CD4-positive, alpha-beta T cell treated with Interleukin-10 for 1 hour (primary cell): ENCODE data around the gene FGF23.
"Not testable (repeated sequence)": the region's sequence is repeated elsewhere in the genome, so short reads cannot be mapped to it uniquely, and the experiment has no call there.

ENCODE experiments used
- DNase-seq: peaks from one replicate; pipeline ENCODE4 v3.0.0-alpha.2; 2020

Gene FGF23

DNA sequence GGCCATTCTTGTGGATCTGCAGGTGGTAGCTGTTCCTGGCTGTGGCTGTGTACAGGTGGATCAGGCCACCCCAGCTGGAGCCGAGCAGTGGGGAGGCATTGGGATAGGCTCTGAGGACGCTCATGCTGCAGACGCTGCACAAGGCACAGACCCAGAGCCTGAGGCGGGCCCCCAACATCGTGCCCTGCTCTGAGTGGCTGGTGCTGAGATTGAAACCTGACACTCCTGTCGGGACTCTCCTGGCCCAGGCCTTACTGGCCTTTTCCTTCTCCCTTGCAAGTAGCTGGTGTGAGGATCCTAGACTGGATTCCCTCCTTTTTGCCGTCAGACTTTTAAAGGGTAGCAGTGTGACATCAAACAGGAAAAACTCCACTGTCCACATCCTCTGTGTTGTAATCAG lies at the start of gene FGF23:
TSS of gene FGF23 (minus strand) at position 308 of the 400 bp plus-strand sequence. CDS start at position 178, 130 bp downstream.
- no peak for DNase-seq

GRCh38 chr12:4424422-4424821 lies 44.9 kb upstream of the FGF23 start:
- no peak for DNase-seq

- DNase-seq: no peak
These were observed 44.1 kb upstream of the FGF23 start for GRCh38 chr12:4423528-4424195.

DNA sequence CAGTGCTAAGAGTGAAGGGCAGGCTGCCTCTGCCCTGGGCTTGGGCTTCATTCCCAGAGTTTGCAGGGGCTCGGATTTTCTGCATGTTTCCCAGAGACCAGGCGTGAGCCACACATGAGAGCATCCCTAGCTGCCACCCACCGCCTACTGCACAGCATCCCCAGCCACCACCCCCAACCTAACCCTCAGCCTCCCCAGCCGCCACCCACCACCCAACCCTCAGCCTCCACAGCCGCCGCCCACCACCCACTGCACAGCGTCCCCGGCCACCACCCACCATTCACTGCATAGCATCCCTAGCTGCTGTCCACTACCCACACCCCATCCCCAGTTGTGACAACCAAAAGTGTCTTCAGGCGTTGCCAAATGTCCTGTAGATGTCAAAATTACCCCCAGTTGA lies 43.5 kb upstream of the FGF23 start:
- DNase-seq: no peak

GRCh38 chr12:4421590-4422031 lies 42.1 kb upstream of the FGF23 start:
- peak; percentile 58 for DNase-seq

DNA sequence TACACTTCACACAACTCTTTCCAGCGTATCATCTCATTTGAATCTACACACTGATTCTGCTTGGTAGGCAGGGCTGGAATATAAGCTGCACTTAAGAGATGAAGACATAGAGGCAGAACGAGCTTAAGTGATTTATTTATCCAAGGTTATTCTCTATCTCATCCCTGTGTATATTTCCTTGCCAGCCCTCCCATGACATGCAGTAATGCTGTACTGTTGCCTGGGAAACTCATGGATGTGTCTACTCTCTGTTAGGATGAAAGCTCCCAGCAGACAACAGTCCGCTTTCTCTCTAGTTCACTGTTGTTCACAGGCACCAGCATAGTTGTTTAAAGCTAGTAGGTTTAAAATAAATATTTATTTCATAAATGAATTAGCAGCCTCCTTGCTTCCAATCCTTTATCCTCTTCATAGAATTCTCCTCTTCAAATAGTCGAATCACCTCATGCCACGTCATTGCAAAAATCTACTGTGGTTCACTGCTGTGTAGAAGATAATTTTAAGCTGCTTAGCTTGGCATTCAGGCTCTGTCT lies 40.7 kb upstream of the FGF23 start:
- no peak for DNase-seq

DNA sequence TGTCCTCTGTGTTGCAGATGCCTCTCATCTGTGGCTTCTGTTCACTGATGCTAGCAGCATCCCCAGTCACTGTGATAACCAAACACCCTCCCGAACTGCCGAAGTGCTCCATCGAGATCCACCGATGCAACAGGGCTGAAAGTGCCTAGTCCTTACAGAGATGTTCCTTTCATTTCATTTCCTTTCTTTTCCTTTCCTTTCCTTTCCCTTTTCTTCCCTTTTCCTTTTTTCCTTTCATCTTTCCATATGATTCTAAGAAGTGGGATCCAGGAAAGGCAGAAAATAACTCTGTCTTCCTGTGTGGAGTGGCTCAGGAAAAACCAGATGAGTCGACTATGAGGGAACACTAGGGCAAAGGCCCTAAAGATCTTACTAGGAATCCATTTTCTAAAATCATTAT lies 39.4 kb upstream of the FGF23 start:
- no peak for DNase-seq

DNA sequence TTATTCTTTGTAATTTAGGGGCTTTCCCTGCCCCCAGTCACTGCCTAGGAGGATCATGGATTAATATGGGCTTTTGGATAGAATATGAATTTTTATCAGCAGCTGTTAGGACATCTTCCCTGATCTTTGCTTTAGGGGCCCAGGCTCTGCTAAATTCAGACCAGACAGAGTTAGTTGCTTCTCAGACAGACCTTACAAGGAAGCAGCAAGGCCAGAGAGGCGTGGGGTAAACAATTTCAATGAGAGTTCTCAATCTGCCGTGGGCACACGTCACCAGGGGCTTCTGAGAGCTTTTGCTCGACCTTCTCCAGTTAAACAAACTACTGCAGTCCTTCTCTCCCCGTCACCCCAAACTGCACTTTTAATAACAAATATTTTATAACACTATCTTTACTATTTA lies 38.4 kb upstream of the FGF23 start:
- DNase-seq: no peak

DNA sequence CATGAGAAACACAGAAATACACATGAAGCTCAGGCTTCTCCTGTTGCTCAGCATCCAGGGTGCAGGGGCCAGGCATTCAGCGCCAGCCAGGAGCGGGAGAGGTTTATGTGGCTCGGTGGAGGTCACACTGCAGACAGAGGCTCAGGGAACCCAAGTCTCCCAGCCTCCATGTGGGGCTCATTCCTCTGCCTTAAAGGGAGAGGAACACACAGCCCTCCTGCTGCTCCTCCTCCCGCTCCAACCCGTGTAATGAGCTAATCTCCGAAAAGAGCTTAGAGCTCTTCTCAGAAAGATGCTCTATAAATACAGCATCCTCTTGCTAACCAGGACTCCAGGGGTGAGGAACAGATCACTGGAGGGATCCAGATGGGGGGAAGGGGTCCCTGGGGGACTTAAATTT lies 37.9 kb upstream of the FGF23 start:
- DNase-seq: no peak

DNA sequence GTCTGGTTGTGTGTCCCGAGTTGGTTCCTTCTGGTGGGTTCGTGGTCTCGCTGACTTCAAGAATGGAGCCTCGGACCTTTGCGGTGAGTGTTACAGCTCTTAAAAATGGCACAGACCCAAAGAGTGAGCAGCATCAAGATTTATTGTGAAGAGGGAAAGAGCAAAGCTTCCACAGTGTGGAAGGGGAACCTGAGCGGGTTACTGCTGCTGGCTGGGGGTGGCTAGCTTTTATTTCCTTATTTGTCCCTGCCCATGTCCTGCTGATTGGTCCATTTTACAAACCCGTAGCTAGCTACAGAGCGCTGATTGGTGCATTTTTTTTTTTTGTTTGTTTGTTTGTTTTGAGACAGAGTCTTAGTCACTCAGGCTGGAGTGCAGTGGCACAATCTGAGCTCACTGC lies 36.8 kb upstream of the FGF23 start:
- DNase-seq: no peak

DNA sequence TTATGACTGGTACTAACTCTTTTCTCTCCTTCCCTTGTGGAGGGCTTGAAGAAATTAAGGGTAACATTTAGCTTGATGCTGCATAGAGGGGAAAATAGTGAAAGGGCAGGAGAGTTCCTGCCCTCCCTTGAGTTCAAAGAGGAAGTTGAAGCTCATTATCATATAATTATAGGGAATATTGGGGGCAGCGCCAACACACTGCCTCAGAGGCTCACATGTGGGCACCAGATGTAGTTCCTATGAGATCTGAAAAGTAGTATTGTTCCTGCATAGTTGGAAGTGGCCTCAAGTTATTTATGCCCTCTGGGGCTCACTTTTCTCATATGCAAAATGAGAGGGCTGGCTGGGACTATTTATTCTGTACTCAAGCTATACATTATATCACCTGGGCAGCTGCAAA lies 33.0 kb upstream of the FGF23 start:
- no peak for DNase-seq

- no peak for DNase-seq
These were observed 32.5 kb upstream of the FGF23 start for GRCh38 chr12:4412056-4412455.

GRCh38 chr12:4407136-4407535 lies 27.6 kb upstream of the FGF23 start:
- no peak for DNase-seq

- DNase-seq: not testable (repeated sequence)
These were observed 25.5 kb upstream of the FGF23 start for GRCh38 chr12:4404877-4405637.

DNA sequence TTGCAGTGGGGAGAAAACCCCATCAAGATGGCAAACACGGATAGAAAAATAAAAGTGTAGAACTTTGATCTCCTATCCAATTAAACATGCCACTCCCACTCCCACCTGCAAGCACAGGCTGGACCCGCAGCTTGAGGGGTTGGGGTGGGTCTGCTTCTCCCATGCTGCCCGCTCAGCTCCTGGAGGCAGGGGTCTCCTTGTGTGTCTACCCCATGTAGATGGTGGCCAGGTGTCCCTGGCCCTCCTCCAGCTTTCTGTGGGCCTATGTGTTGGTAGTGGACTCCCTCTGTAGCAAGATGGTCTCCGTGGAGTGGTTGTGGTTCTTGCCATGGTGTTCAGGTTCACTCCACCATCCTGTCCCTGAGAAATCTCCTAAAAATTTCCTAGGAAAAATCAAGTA lies 23.5 kb upstream of the FGF23 start:
- DNase-seq: no peak

GRCh38 chr12:4401117-4401516 lies 21.6 kb upstream of the FGF23 start:
- DNase-seq: no peak

- DNase-seq: no peak
These were observed 16.3 kb upstream of the FGF23 start for GRCh38 chr12:4395818-4396217.

DNA sequence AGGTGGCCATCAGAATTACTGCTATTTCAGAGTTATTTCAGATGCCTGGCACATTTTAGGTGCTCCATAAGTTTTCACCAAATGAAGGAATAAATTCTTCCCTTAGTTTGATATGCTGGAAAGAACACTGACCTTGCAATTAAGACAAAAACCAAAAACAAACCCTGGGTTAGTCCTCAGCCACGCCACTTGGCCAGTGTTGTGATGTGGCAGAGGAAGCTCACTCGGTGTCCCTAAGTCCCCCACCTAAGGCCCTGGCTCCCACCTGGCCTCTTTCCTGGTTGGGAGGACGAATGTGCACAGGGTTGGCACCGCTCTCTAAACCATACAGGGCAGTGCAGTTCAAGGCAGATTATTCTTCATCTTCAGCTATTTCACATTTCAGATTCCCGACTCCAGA lies 13.7 kb upstream of the FGF23 start:
- DNase-seq: no peak

GRCh38 chr12:4392223-4392742 lies 12.8 kb upstream of the FGF23 start:
- DNase-seq: no peak

- DNase-seq: no peak
These were observed 9.2 kb upstream of the FGF23 start for GRCh38 chr12:4388662-4389061.

DNA sequence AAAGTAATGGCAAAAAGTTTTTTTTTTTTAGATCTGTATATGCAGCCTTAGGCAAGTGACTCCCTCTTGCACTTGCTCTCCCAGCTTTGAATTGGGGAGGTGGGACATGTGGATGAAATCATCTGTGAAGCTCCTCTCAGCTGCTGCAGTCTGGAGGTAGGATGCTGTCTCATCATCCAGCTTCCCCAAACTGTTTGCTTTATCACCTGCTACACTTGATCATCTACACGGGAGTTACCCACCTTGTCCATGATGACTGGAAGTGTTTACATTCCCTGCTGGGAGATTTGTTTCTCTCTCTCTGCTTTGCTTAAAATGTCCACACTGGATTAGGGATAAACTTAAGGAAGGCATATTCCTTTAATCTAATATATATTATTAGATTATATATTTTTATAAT lies 8.5 kb upstream of the FGF23 start:
- no peak for DNase-seq

- no peak for DNase-seq
These were observed 8.1 kb upstream of the FGF23 start for GRCh38 chr12:4387607-4388006.

DNA sequence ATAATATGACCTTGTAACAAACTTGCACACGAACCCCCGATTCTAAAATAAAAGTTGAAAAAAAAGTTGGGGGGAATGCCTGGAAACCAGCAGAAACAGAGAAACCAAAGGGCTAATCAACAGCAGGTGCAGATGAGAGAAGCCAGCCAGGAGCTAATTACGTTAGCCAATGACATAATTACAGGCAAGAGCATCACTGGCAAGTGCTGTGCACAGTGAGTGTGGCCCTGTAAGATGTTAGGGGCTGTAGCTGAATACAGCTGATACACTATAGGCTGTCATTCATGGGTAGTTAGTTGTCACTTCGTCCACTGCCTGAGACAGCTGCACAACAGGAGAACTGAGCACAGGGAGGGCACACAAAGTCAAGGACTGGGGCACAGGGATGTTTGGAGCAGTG lies 7.3 kb upstream of the FGF23 start:
- DNase-seq: no peak

DNA sequence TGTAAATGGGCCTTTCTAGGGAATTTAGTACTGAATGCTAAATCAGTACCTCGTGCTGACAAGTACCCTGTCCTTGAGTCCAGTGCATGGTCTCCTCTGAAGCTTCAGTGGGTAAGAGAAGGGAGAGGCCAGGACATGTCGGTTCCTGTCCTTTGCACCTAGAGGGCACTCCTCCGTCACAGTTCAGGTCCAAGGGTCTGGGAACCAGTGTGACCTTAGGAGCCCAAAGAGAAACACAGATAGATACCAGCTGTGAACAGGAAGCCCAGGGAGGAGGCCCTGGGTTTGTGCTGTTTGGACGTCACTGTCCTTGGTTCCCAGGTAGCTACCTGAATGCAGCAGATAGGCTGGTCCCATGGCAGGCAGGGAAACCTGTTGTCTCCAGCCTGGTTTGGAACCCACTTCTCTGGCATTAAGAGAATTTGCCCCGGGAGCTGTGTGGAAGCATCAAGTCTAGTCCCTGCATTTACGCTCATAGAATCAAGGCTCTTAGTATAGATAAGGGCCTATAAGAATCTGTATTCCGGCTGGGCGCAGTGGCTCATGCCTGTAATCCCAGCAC lies 3.9 kb upstream of the FGF23 start:
- no peak for DNase-seq
